Uterus (tissue), 4 donors: ENCODE data around the gene SLC16A14. TPM values are rescaled to one million over a fixed set of nuclear protein-coding genes. Genes with fewer than 3 reads are reported as not detected.

Source experiments
- DNase-seq, 2 donors: peaks; one replicate each; pipeline ENCODE4 v3.0.0-alpha.2; 2019 to 2020
- H3K27ac ChIP-seq, 2 donors: fragments of 200-600 bp; sonication (generic); 1 replicate in 1 of 2; 2 replicates in 1 of 2; pipeline ENCODE4 v1.5.1; 2016 to 2018
- H3K27me3 ChIP-seq, 2 donors: fragments of 200-600 bp; sonication (generic); one replicate each; pipeline ENCODE4 v1.5.1; 2018 to 2019; ENCODE audit warnings: control low read depth in 1 of 2
- H3K36me3 ChIP-seq, 2 donors: fragments of 200-600 bp; sonication (generic); one replicate each; pipeline ENCODE4 v1.5.1; 2019; ENCODE audit warnings: control low read depth in 1 of 2
- H3K4me1 ChIP-seq, 2 donors: fragments of 200-600 bp; sonication (generic); one replicate each; pipeline ENCODE4 v1.5.1; 2018 to 2019; ENCODE audit warnings: control low read depth in 1 of 2
- H3K4me3 ChIP-seq, 2 donors: fragments of 200-600 bp; sonication (generic); 1 replicate in 1 of 2; 2 replicates in 1 of 2; pipeline ENCODE4 v1.5.1; 2018 to 2019; ENCODE audit warnings: mild to moderate bottlenecking in 1 of 2
- H3K9me3 ChIP-seq, 2 donors: fragments of 200-600 bp; sonication (generic); one replicate each; pipeline ENCODE4 v1.5.1; 2019; ENCODE audit warnings: control low read depth in 1 of 2
- CTCF ChIP-seq, 4 experiments: fragments of 200-600 bp in 2 of 4; fragments of 450-650 bp in 2 of 4; sonication (generic) in 2 of 4; IDR thresholded peaks; one replicate each; pipeline ENCODE4 v1.5.1; 2016 to 2019; ENCODE audit warnings: antibody characterized with exemption in 4 of 4, mild to moderate bottlenecking in 2 of 4, moderate library complexity in 1 of 4
- POLR2A ChIP-seq, 2 donors: fragments of 450-650 bp; IDR thresholded peaks; one replicate each; pipeline ENCODE4 v1.6.1; 2016; ENCODE audit warnings: antibody characterized with exemption in 2 of 2, mild to moderate bottlenecking in 1 of 2, moderate library complexity in 1 of 2
- intact Hi-C: fragments of 100-400 bp; cut with DNase I; formaldehyde crosslinking; loops from one replicate; pipeline ENCODE4 v1.15.1; 2023; ENCODE audit warnings: low total_unique reads
- total RNA-seq, 4 donors: library from RNA; depleted of rRNA in 3 of 4; stranded (reverse); fragments of >200 nt in 3 of 4; gene quantifications; one replicate each; pipeline versions ENCODE4 v1.1.0 to v1.2.4, GENCODE V29; 2014 to 2023
- donor health status: DM: yes; HTN: yes; CAD: no.

SLC16A14 gene
- total RNA-seq, 4 donors from 2014 or later: 3.2 to 28.6 (median 8.2) TPM

GRCh38 chr2:230069402-230069801, 678 bp upstream of the SLC16A14 start:
- intact Hi-C loops: no loop called here
- no peaks in the 10 kb centered on the region for H3K4me1 ChIP-seq
- H3K27me3 ChIP-seq: no peaks in the 10 kb centered on the region
- no peak for TF ChIP-seq POLR2A (IDR thresholded peaks at IDR 0.05)
- TF ChIP-seq CTCF (IDR thresholded peaks at IDR 0.05): no peak
- peak overlapping the region in 1 of 2 donors; percentile 84 for H3K27ac ChIP-seq
- H3K36me3 ChIP-seq: no peaks in the 10 kb centered on the region
- H3K9me3 ChIP-seq: no peaks in the 10 kb centered on the region
- no peak for DNase-seq
- H3K4me3 ChIP-seq: peak overlapping the region in 1 of 2 donors; percentile 70

- TF ChIP-seq CTCF (IDR thresholded peaks at IDR 0.05) (peak in 3 of 4 experiments; percentile 14 to 18 (median 15)), POLR2A (IDR thresholded peaks at IDR 0.05) (no peak)
- H3K27ac ChIP-seq: peak overlapping the region; percentile 76 to 84
- peak overlapping the region; percentile 39 to 70 for H3K4me3 ChIP-seq
- no peaks in the 10 kb centered on the region for H3K27me3 ChIP-seq
- peak; percentile 35 to 40 for DNase-seq
- no peaks in the 10 kb centered on the region for H3K9me3 ChIP-seq
- H3K36me3 ChIP-seq: no peaks in the 10 kb centered on the region
- no peaks in the 10 kb centered on the region for H3K4me1 ChIP-seq
- intact Hi-C loops: no loop called here
Observed at GRCh38 chr2:230068016-230068650, 591 bp downstream of the SLC16A14 start.

- Histone ChIP-seq H3K27ac (no peak overlapping the region), H3K4me3 (no peak overlapping the region), H3K9me3 (no peaks in the 10 kb centered on the region), H3K27me3 (no peaks in the 10 kb centered on the region), H3K4me1 (no peaks in the 10 kb centered on the region), H3K36me3 (no peaks in the 10 kb centered on the region)
- intact Hi-C loops: no loop called here
- TF ChIP-seq CTCF (IDR thresholded peaks at IDR 0.05): no peak
- TF ChIP-seq POLR2A (IDR thresholded peaks at IDR 0.05): no peak
- DNase-seq: no peak
Observed at GRCh38 chr2:230060672-230061293, 7.9 kb downstream of the SLC16A14 start.

GRCh38 chr2:230053753-230054478, 14.8 kb downstream of the SLC16A14 start:
- no peak for TF ChIP-seq POLR2A (IDR thresholded peaks at IDR 0.05)
- no peak for TF ChIP-seq CTCF (IDR thresholded peaks at IDR 0.05)
- Histone ChIP-seq H3K4me1 (no peaks in the 10 kb centered on the region), H3K9me3 (no peaks in the 10 kb centered on the region), H3K4me3 (no peak overlapping the region), H3K27ac (no peak overlapping the region), H3K27me3 (no peaks in the 10 kb centered on the region), H3K36me3 (no peaks in the 10 kb centered on the region)
- intact Hi-C loops: no loop called here
- no peak for DNase-seq

GRCh38 chr2:230052299-230052698, 16.4 kb downstream of the SLC16A14 start:
- Histone ChIP-seq H3K27me3 (no peaks in the 10 kb centered on the region), H3K4me3 (no peak overlapping the region), H3K36me3 (no peaks in the 10 kb centered on the region), H3K4me1 (no peaks in the 10 kb centered on the region), H3K9me3 (no peaks in the 10 kb centered on the region), H3K27ac (no peak overlapping the region)
- TF ChIP-seq CTCF (IDR thresholded peaks at IDR 0.05): no peak
- TF ChIP-seq POLR2A (IDR thresholded peaks at IDR 0.05): no peak
- DNase-seq: no peak
- intact Hi-C loops: no loop called here
